ENCODE results near the gene OTOF.
"Not testable (repeated sequence)": the region's sequence is repeated elsewhere in the genome, so short reads cannot be mapped to it uniquely, and the experiment has no call there.

The OTOF gene

DNA sequence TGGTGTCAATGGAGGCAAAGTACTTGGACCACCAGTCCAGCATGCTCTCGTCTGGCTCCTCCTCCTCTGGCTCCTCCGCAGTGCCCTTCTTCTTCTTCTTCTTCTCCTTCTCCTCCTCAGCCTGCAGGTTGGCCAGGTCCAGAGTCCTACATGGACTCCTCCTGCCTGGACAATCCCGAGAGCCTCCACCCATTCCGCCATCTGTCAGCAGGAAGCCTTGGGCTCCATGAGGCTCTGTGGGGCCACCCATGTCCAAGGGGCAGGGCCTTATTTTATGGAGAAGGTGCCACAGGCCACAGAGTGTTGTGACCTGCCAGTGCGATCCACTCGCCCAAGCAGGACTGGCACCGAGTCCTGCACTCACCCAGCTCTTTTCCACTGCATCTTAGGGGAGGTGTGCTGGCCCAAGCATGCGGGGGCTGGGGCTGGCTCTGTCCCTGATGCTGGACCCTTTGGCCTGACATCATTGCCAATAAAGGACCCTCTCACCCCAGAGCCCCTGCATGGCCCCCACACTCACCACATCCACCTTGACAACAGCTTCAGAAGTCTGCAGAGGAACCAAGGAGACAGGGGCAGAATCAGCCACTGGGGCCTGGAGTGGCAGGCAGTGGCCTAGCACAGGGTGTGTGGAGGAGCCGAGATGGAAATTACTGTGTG, 7.2 kb downstream of the OTOF start:
- CTCF ChIA-PET = interaction anchor here (0.9 to 1.7 kb wide), 2 partner anchors 107 to 140 kb away, joined by 6 to 7 read pairs; no protein-coding TSS in a partner anchor
- POLR2A ChIA-PET (ENCODE audit: low non-redundant PET) = no interaction called here
- no peak overlapping the region for H3K27ac ChIP-seq
- DNase-seq (ENCODE audit: low spot score) = no peak
- TF ChIP-seq, protein P1, sequence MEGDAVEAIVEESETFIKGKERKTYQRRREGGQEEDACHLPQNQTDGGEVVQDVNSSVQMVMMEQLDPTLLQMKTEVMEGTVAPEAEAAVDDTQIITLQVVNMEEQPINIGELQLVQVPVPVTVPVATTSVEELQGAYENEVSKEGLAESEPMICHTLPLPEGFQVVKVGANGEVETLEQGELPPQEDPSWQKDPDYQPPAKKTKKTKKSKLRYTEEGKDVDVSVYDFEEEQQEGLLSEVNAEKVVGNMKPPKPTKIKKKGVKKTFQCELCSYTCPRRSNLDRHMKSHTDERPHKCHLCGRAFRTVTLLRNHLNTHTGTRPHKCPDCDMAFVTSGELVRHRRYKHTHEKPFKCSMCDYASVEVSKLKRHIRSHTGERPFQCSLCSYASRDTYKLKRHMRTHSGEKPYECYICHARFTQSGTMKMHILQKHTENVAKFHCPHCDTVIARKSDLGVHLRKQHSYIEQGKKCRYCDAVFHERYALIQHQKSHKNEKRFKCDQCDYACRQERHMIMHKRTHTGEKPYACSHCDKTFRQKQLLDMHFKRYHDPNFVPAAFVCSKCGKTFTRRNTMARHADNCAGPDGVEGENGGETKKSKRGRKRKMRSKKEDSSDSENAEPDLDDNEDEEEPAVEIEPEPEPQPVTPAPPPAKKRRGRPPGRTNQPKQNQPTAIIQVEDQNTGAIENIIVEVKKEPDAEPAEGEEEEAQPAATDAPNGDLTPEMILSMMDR (conservative IDR thresholded peaks at IDR 0.05; ENCODE audit: low read depth) = no peak

DNA sequence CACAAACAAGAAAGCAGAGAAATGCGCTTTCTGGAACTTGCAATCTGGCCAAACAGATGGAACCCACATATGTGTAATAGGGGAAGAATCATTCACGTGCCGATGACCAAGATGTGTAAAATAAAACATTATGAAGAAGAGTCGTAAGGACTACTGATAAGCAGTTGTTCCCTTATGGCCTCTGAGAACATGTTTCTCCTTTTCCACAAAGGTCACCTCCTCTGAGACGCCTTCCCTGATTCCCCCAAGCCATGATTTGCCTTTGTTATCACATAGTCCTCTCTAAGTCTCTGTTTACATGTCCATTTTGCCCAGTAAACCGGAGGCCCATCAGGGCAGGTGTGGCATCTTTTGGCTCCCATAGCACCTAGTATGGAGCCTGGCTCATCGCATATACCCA, 8.0 kb downstream of the OTOF start:
- ChIA-PET POLR2A (ENCODE audit: low non-redundant PET) (no interaction called here), CTCF (interaction anchor here (0.9 to 1.7 kb wide), 2 partner anchors 107 to 140 kb away, joined by 6 to 7 read pairs; no protein-coding TSS in a partner anchor)
- no peak for DNase-seq (ENCODE audit: low spot score)
- TF ChIP-seq, protein P1 (conservative IDR thresholded peaks at IDR 0.05; ENCODE audit: low read depth) = no peak
- no peak overlapping the region for H3K27ac ChIP-seq

DNA sequence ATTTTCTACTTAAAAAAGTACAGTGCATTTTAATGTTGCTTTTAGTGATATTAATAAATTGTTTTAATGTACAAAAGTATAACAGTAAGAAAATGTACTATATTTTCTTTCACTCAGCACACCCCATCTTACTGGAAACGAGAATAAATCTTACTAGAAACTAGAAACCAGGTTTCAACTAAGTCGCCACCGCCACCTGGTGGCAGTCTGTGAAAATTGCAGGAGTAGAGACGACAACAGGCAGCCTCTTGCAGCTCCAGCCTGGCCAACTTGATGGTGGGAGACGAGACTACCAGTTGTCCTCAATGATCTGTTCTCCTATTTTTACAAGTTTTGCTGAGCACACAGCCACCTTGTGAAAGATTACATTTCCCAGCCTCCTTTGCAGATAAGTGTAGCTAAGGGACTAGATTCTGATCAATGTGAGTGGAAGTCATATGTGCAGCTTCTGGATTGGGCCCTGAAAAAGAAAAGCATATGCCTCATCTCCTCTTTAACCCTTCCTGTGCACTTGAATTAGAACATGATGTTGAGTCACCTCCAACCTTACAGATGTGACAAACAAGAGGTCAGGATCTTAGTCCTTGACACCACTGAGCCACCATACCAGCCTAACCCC, 8.7 kb downstream of the OTOF start:
- no peak overlapping the region for H3K27ac ChIP-seq
- ChIA-PET POLR2A (ENCODE audit: low non-redundant PET) (no interaction called here), CTCF (interaction anchor here (0.7 kb wide), 2 partner anchors 10 to 71 kb away, joined by 3 read pairs; no protein-coding TSS in a partner anchor)
- TF ChIP-seq, protein P1 (conservative IDR thresholded peaks at IDR 0.05; ENCODE audit: low read depth) = peak; percentile 47
- DNase-seq (ENCODE audit: low spot score) = peak; percentile 33

DNA sequence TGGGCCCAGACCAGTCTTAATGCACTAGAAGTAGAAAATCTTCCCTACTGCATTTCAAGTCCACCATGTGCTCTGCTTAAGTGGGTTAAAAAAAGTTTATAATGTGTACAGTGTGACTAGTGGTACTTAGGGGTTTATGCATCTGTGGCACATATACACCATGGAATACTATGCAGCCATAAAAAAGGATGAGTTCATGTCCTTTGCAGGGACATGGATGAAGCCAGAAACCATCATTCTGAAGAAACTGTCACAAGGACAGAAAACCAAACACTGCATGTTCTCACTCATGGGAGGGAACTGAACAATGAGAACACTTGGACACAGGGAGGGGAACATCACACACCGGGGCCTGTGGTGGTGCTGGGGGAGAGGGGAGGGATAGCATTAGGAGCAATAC, 9.4 kb downstream of the OTOF start:
- DNase-seq (ENCODE audit: low spot score); POLR2A ChIA-PET (ENCODE audit: low non-redundant PET); CTCF ChIA-PET; H3K27ac ChIP-seq: not testable (repeated sequence)

DNA sequence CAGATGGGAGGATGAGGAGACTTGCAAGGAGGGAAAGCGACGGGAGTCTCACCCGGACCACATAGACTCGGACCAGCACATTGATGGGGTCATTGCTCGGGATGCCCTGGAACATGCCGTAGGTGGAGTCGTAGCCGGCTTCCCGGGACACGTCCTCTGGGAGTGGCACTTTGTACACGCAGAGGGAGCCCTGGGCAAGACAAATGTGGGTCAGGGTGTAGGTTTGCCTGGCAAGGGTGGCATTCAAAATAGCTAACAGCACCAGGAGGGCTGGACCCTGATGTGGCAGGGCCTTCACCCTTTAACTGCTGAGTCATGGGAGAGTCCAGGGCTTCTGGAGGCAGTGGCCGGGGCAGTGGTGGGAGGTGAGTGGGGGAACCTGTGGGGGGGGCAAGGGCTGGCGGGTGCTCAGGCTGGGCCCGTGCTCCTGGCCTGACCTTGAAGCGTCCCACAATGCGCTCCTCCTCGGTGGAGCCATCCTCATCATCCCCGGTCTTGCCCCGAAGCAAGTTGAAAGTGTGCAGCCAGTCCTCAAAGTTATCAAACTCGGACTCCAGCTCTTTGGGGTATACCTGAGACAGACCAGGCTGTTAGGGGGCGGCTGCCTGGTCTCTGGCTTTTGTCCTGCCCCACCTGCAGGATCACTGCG, 11.1 kb downstream of the OTOF start:
- POLR2A ChIA-PET (ENCODE audit: low non-redundant PET) = no interaction called here

DNA sequence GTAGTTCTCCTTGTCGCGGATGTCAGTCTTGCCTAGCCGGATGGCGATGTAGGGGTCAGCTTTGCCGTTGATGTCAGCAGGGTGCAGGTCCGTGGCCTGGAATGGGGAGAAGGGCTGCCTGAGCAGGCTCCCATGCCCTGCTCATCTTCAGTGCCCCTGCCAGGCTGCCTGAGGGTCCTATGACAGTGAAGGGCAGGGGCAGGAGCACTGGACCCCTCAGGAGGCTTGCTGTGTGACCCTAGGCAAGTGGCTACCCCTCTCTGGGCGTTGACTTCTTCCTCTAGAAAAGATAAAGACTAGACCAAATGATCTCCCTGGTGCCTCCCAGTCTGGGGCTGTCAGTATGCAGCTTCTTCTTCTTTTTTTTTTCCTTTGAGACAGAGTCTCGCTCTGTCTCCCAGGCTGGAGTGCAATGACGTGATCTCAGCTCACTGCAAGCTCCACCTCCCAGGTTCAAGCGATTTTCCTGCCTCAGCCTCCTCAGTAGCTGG, 11.9 kb downstream of the OTOF start:
- no peak for DNase-seq (ENCODE audit: low spot score)
- H3K27ac ChIP-seq = no peak overlapping the region
- POLR2A ChIA-PET (ENCODE audit: low non-redundant PET) = no interaction called here
- TF ChIP-seq, protein P1 (conservative IDR thresholded peaks at IDR 0.05; ENCODE audit: low read depth) = no peak
- CTCF ChIA-PET = no interaction called here

More for the DNA sequence above, 11.1 kb downstream of the OTOF start:
- no peak overlapping the region for H3K27ac ChIP-seq
- CTCF ChIA-PET = no interaction called here
- TF ChIP-seq, protein P1 (conservative IDR thresholded peaks at IDR 0.05; ENCODE audit: low read depth) = no peak
- no peak for DNase-seq (ENCODE audit: low spot score)

All from RWPE1 (cell line).